ENCODE measurements around the gene VAT1. TPM values are rescaled to one million over a fixed set of nuclear protein-coding genes. Genes with fewer than 3 reads are reported as not detected.

VAT1 gene
- polyA plus RNA-seq, 1 of the 3 experiments (the other 2 are of a cell fraction) = 170 TPM

- Histone ChIP-seq H3F3A (replicated peaks; ENCODE audit: insufficient read depth) (peaks cover 58% of the 10 kb centered on the region), H4K20me1 (ENCODE audit: insufficient read depth) (peaks cover 36% of the 10 kb centered on the region), H3K9ac (peak within 1 kb of the TSS; percentile 100), H3K4me2 (peak within 1 kb of the TSS; percentile 78), H3K9me3 (no peaks in the 10 kb centered on the region), H3K4me3 (ENCODE audit: low read depth in 2 of 2, low read length in 1 of 2) (peak within 1 kb of the TSS; percentile 85 to 87), H3K27me3 (ENCODE audit: insufficient read depth) (no peaks in the 10 kb centered on the region), H3K36me3 (replicated peaks in 1 of 2; ENCODE audit: control insufficient read depth in 1 of 2, insufficient read depth in 2 of 2, low read length in 1 of 2) (peaks cover 38% of the 10 kb centered on the region in 2 experiments), H3K4me1 (ENCODE audit: control insufficient read depth in 1 of 2, insufficient read depth in 2 of 2, low read depth in 1 of 2, low read length in 1 of 2) (peaks cover 6 to 11% of the 10 kb centered on the region in 2 experiments; a peak in 2 of 4 replicates), H3K27ac (ENCODE audit: low read depth in 2 of 2, low read length in 1 of 2) (peak within 1 kb of the TSS; percentile 87 to 90), H2AFZ (ENCODE audit: low read depth) (peak within 1 kb of the TSS; percentile 89), H3K79me2 (ENCODE audit: insufficient read depth) (peaks cover 41% of the 10 kb centered on the region), H3K9me2 (no peaks in the 10 kb centered on the region)
- CTCF ChIA-PET = interaction anchor here (0.6 to 4.4 kb wide), 24 partner anchors 11 to 462 kb away, joined by 3 to 27 read pairs (median 4); partner anchors contain the start of genes AOC2, BECN1, NBR1 and PSME3
- WGBS (ENCODE audit: low lambda C conversion rate) = under 1% methylated on average over 49 of the region's 49 CpGs
- POLR2A ChIA-PET = interaction anchor here (0.6 to 2.8 kb wide), 21 partner anchors 10 to 444 kb away, joined by 3 to 20 read pairs (median 5); partner anchors contain the start of genes AOC2, BRCA1, PSME3 and PTGES3L
- peak; percentile 88 for DNase-seq
- TF ChIP-seq TAF1 (IDR thresholded peaks at IDR 0.05; ENCODE audit: borderline replicate concordance, low read depth, low read length) (peak; percentile 95), SIN3A (IDR thresholded peaks at IDR 0.05; ENCODE audit: borderline replicate concordance, low read depth, low read length) (peak; percentile 94; the same call in 1 of the 2 replicates), TCF12 (IDR thresholded peaks at IDR 0.05) (peak; percentile 63), RAD21 (IDR thresholded peaks at IDR 0.05; ENCODE audit: low read length) (peak; percentile 70), JUND (IDR thresholded peaks at IDR 0.05) (no peak), IRF3 (IDR thresholded peaks at IDR 0.05; ENCODE audit: low read depth, low read length) (peak; percentile 22; the same call in 1 of the 2 replicates), GABPA (IDR thresholded peaks at IDR 0.05; ENCODE audit: low read depth) (peak; percentile 96), RXRA (IDR thresholded peaks at IDR 0.05; ENCODE audit: borderline replicate concordance, low read depth) (no peak), PBX3 (IDR thresholded peaks at IDR 0.05) (0 out of 2 replicates have a peak, but pooled peaks have one; percentile 33), NRF1 (IDR thresholded peaks at IDR 0.05; ENCODE audit: low read depth, low read length) (no peak), EP300 (IDR thresholded peaks at IDR 0.05; ENCODE audit: borderline replicate concordance in 1 of 2, low read depth in 1 of 2, low read length in 1 of 2) (peak; percentile 54 to 57; a peak in 2 of 4 replicates), ELF1 (IDR thresholded peaks at IDR 0.05) (peak; percentile 99), RCOR1 (IDR thresholded peaks at IDR 0.05; ENCODE audit: low read length) (peak; percentile 74), POLR2AphosphoS5 (IDR thresholded peaks at IDR 0.05; ENCODE audit: low read depth, low read length) (peak; percentile 97), USF2 (IDR thresholded peaks at IDR 0.05; ENCODE audit: borderline replicate concordance, low read depth, low read length) (peak; percentile 34; the same call in 1 of the 2 replicates), GATA2 (CRISPR knock-in tag; IDR thresholded peaks at IDR 0.05) (no peak), MEF2A (IDR thresholded peaks at IDR 0.05; ENCODE audit: borderline replicate concordance, low read depth) (no peak)
- TF ChIP-seq, protein P1, sequence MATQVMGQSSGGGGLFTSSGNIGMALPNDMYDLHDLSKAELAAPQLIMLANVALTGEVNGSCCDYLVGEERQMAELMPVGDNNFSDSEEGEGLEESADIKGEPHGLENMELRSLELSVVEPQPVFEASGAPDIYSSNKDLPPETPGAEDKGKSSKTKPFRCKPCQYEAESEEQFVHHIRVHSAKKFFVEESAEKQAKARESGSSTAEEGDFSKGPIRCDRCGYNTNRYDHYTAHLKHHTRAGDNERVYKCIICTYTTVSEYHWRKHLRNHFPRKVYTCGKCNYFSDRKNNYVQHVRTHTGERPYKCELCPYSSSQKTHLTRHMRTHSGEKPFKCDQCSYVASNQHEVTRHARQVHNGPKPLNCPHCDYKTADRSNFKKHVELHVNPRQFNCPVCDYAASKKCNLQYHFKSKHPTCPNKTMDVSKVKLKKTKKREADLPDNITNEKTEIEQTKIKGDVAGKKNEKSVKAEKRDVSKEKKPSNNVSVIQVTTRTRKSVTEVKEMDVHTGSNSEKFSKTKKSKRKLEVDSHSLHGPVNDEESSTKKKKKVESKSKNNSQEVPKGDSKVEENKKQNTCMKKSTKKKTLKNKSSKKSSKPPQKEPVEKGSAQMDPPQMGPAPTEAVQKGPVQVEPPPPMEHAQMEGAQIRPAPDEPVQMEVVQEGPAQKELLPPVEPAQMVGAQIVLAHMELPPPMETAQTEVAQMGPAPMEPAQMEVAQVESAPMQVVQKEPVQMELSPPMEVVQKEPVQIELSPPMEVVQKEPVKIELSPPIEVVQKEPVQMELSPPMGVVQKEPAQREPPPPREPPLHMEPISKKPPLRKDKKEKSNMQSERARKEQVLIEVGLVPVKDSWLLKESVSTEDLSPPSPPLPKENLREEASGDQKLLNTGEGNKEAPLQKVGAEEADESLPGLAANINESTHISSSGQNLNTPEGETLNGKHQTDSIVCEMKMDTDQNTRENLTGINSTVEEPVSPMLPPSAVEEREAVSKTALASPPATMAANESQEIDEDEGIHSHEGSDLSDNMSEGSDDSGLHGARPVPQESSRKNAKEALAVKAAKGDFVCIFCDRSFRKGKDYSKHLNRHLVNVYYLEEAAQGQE (IDR thresholded peaks at IDR 0.05; ENCODE audit: low read depth, low read length) = no peak; the same call in 1 of the 2 replicates
- TF ChIP-seq, protein P2, sequence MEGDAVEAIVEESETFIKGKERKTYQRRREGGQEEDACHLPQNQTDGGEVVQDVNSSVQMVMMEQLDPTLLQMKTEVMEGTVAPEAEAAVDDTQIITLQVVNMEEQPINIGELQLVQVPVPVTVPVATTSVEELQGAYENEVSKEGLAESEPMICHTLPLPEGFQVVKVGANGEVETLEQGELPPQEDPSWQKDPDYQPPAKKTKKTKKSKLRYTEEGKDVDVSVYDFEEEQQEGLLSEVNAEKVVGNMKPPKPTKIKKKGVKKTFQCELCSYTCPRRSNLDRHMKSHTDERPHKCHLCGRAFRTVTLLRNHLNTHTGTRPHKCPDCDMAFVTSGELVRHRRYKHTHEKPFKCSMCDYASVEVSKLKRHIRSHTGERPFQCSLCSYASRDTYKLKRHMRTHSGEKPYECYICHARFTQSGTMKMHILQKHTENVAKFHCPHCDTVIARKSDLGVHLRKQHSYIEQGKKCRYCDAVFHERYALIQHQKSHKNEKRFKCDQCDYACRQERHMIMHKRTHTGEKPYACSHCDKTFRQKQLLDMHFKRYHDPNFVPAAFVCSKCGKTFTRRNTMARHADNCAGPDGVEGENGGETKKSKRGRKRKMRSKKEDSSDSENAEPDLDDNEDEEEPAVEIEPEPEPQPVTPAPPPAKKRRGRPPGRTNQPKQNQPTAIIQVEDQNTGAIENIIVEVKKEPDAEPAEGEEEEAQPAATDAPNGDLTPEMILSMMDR (IDR thresholded peaks at IDR 0.05) = peak; percentile 77
- TF ChIP-seq, protein P3, sequence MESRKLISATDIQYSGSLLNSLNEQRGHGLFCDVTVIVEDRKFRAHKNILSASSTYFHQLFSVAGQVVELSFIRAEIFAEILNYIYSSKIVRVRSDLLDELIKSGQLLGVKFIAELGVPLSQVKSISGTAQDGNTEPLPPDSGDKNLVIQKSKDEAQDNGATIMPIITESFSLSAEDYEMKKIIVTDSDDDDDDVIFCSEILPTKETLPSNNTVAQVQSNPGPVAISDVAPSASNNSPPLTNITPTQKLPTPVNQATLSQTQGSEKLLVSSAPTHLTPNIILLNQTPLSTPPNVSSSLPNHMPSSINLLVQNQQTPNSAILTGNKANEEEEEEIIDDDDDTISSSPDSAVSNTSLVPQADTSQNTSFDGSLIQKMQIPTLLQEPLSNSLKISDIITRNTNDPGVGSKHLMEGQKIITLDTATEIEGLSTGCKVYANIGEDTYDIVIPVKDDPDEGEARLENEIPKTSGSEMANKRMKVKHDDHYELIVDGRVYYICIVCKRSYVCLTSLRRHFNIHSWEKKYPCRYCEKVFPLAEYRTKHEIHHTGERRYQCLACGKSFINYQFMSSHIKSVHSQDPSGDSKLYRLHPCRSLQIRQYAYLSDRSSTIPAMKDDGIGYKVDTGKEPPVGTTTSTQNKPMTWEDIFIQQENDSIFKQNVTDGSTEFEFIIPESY (IDR thresholded peaks at IDR 0.05; ENCODE audit: borderline replicate concordance, low read depth) = peak; percentile 49; the same call in 1 of the 2 replicates
These were observed 23.9 kb downstream of the VAT1 start, which contains the start of gene RPL27 for GRCh38 chr17:42997984-42998938. Gene RPL27 (plus strand): TSS chr17:42998419. CDS start chr17:42998751, 332 bp downstream.

All from SK-N-SH (cell line).